Measurements from ENCODE around the gene DDX41.
"Not testable (repeated sequence)": the region's sequence is repeated elsewhere in the genome, so short reads cannot be mapped to it uniquely, and the experiment has no call there.

DDX41 gene

GRCh38 chr5:177490992-177491391 lies 25.8 kb downstream of the DDX41 start:
- Histone ChIP-seq H3K27me3 (ENCODE audit: insufficient read depth, insufficient read length) (no peaks in the 10 kb centered on the region), H3K9me3 (ENCODE audit: insufficient read depth, low read length) (no peaks in the 10 kb centered on the region), H3K9ac (ENCODE audit: insufficient read length, low read depth) (peak overlapping the region; percentile 51), H3K4me3 (ENCODE audit: insufficient read length, low read depth) (no peak overlapping the region), H3K4me1 (ENCODE audit: insufficient read depth, insufficient read length) (peaks cover 60% of the 10 kb centered on the region), H3K36me3 (ENCODE audit: insufficient read depth, insufficient read length, low read length) (peaks cover 92% of the 10 kb centered on the region)
- TF ChIP-seq YY1 (IDR thresholded peaks at IDR 0.05; ENCODE audit: insufficient read depth, insufficient read length) (no peak), ZNF274 (IDR thresholded peaks at IDR 0.05; ENCODE audit: low read depth, low read length) (no peak), SUZ12 (IDR thresholded peaks at IDR 0.05; ENCODE audit: extremely low read depth, insufficient read depth, insufficient read length) (no peak)
- DNase-seq (ENCODE audit: low read depth, low spot score), result no peak

DNA sequence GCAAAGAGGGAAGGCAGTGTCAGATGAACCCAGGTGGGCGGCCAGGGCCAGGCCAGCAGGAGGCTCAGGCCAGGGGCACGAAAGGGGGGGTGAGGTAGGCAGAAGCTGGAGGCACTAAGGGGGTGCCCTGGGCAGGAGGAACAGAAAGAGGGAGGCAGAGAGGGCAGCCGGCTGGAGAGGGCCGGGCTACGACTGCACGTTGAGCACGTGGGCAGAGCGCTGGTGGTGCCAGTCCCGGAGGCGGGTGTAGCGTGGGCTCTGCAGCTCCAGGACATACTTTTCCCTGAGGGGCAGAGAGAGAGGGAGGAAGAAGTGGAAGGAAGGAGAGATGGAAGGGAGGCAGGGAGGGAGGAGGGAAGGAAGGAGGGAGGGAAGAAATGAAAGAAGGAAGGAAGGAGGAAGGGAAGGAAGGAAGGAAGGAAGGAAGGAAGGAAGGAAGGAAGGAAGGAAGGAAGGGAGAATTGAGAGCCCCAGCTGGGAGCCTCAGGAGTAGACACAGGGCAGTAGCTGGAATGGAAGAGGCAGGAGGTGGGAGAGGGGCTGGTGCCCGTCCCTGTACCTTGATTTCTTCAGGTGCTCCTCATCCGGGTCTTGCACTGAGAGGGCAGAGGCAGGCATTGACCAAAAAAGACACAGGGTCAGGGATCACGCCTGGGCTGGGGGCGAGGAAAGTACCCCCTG lies 26.3 kb downstream of the DDX41 start:
- Histone ChIP-seq H3K4me3 (ENCODE audit: insufficient read length, low read depth) (no peak overlapping the region), H3K4me1 (ENCODE audit: insufficient read depth, insufficient read length) (peaks cover 55% of the 10 kb centered on the region), H3K27me3 (ENCODE audit: insufficient read depth, insufficient read length) (no peaks in the 10 kb centered on the region), H3K9ac (ENCODE audit: insufficient read length, low read depth) (peak overlapping the region; percentile 56), H3K9me3 (ENCODE audit: insufficient read depth, low read length) (no peaks in the 10 kb centered on the region), H3K36me3 (ENCODE audit: insufficient read depth, insufficient read length, low read length) (peaks cover 92% of the 10 kb centered on the region)
- TF ChIP-seq SUZ12 (IDR thresholded peaks at IDR 0.05; ENCODE audit: extremely low read depth, insufficient read depth, insufficient read length) (no peak), ZNF274 (IDR thresholded peaks at IDR 0.05; ENCODE audit: low read depth, low read length) (no peak), YY1 (IDR thresholded peaks at IDR 0.05; ENCODE audit: insufficient read depth, insufficient read length) (no peak)
- no peak for DNase-seq (ENCODE audit: low read depth, low spot score)

- H3K4me3 ChIP-seq (ENCODE audit: insufficient read length, low read depth), result no peak overlapping the region
- TF ChIP-seq ZNF274 (IDR thresholded peaks at IDR 0.05; ENCODE audit: low read depth, low read length), result no peak
- TF ChIP-seq YY1 (IDR thresholded peaks at IDR 0.05; ENCODE audit: insufficient read depth, insufficient read length), result no peak
- TF ChIP-seq SUZ12 (IDR thresholded peaks at IDR 0.05; ENCODE audit: extremely low read depth, insufficient read depth, insufficient read length), result no peak
- peak overlapping the region; percentile 56 for H3K9ac ChIP-seq (ENCODE audit: insufficient read length, low read depth)
- H3K27me3 ChIP-seq (ENCODE audit: insufficient read depth, insufficient read length), result no peaks in the 10 kb centered on the region
- H3K9me3 ChIP-seq (ENCODE audit: insufficient read depth, low read length), result no peaks in the 10 kb centered on the region
- peaks cover 96% of the 10 kb centered on the region for H3K36me3 ChIP-seq (ENCODE audit: insufficient read depth, insufficient read length, low read length)
- no peak for DNase-seq (ENCODE audit: low read depth, low spot score)
- H3K4me1 ChIP-seq (ENCODE audit: insufficient read depth, insufficient read length), result peaks cover 52% of the 10 kb centered on the region
Observed at GRCh38 chr5:177489119-177489716, 27.5 kb downstream of the DDX41 start.

DNA sequence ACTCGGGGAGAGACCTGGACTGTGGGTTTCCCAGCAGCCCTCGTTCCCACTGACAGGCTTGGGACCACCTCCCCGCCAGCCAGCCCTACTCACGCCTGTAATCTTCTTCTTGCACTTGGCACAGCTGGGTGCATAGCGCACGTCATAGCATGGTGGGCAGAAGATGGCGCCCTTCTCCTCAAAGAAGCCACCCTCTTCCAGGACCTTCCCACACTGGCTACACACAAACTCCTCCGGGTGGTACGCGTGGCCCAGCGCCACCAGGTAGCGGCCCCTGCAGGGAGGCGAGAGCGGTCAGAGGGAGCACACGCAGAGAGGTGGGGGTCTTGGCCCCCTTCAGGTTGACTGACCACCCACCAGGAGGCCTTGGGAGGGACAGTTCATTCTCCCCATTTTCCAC lies 28.8 kb downstream of the DDX41 start:
- no peaks in the 10 kb centered on the region for H3K27me3 ChIP-seq (ENCODE audit: insufficient read depth, insufficient read length)
- peaks cover 96% of the 10 kb centered on the region for H3K36me3 ChIP-seq (ENCODE audit: insufficient read depth, insufficient read length, low read length)
- peak overlapping the region; percentile 32 for H3K9ac ChIP-seq (ENCODE audit: insufficient read length, low read depth)
- no peak overlapping the region for H3K4me3 ChIP-seq (ENCODE audit: insufficient read length, low read depth)
- no peaks in the 10 kb centered on the region for H3K9me3 ChIP-seq (ENCODE audit: insufficient read depth, low read length)
- DNase-seq (ENCODE audit: low read depth, low spot score), result no peak
- H3K4me1 ChIP-seq (ENCODE audit: insufficient read depth, insufficient read length), result peaks cover 46% of the 10 kb centered on the region
- TF ChIP-seq YY1 (IDR thresholded peaks at IDR 0.05; ENCODE audit: insufficient read depth, insufficient read length) (no peak), SUZ12 (IDR thresholded peaks at IDR 0.05; ENCODE audit: extremely low read depth, insufficient read depth, insufficient read length) (no peak), ZNF274 (IDR thresholded peaks at IDR 0.05; ENCODE audit: low read depth, low read length) (no peak)

DNA sequence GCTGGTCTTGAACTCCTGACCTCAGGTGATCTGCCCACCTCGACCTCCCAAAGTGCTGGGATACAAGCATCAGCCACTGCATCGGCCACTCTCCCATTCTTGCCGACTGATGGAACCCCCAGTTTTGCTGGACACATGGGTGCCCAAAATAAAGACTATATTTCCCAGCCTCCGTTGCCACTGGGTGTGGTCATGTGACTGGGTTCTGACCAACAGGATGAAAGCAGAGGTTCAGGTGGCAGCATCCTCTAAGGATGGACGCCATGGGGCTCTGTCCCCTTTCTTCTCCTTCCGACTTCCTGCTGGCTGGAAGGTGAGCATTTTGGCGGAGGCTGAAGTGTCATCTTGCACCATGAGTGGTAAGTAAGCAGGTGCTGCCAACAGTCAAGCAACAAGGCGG lies 29.6 kb downstream of the DDX41 start:
- peaks cover 39% of the 10 kb centered on the region for H3K4me1 ChIP-seq (ENCODE audit: insufficient read depth, insufficient read length)
- H3K36me3 ChIP-seq (ENCODE audit: insufficient read depth, insufficient read length, low read length), result peaks cover 96% of the 10 kb centered on the region
- H3K4me3 ChIP-seq (ENCODE audit: insufficient read length, low read depth), result no peak overlapping the region
- no peaks in the 10 kb centered on the region for H3K27me3 ChIP-seq (ENCODE audit: insufficient read depth, insufficient read length)
- no peak for TF ChIP-seq SUZ12 (IDR thresholded peaks at IDR 0.05; ENCODE audit: extremely low read depth, insufficient read depth, insufficient read length)
- TF ChIP-seq YY1 (IDR thresholded peaks at IDR 0.05; ENCODE audit: insufficient read depth, insufficient read length), result no peak
- TF ChIP-seq ZNF274 (IDR thresholded peaks at IDR 0.05; ENCODE audit: low read depth, low read length), result no peak
- DNase-seq (ENCODE audit: low read depth, low spot score), result no peak
- H3K9me3 ChIP-seq (ENCODE audit: insufficient read depth, low read length), result no peaks in the 10 kb centered on the region
- H3K9ac ChIP-seq (ENCODE audit: insufficient read length, low read depth), result no peak overlapping the region

GRCh38 chr5:177486256-177486655 lies 30.5 kb downstream of the DDX41 start:
- Histone ChIP-seq H3K36me3 (ENCODE audit: insufficient read depth, insufficient read length, low read length) (peaks cover 98% of the 10 kb centered on the region), H3K9ac (ENCODE audit: insufficient read length, low read depth) (peak overlapping the region; percentile 3), H3K9me3 (ENCODE audit: insufficient read depth, low read length) (no peaks in the 10 kb centered on the region), H3K27me3 (ENCODE audit: insufficient read depth, insufficient read length) (no peaks in the 10 kb centered on the region), H3K4me3 (ENCODE audit: insufficient read length, low read depth) (no peak overlapping the region), H3K4me1 (ENCODE audit: insufficient read depth, insufficient read length) (peaks cover 35% of the 10 kb centered on the region)
- no peak for DNase-seq (ENCODE audit: low read depth, low spot score)
- TF ChIP-seq SUZ12 (IDR thresholded peaks at IDR 0.05; ENCODE audit: extremely low read depth, insufficient read depth, insufficient read length) (no peak), YY1 (IDR thresholded peaks at IDR 0.05; ENCODE audit: insufficient read depth, insufficient read length) (no peak), ZNF274 (IDR thresholded peaks at IDR 0.05; ENCODE audit: low read depth, low read length) (no peak)

GRCh38 chr5:177485753-177486152 lies 31.0 kb downstream of the DDX41 start:
- DNase-seq (ENCODE audit: low read depth, low spot score); H3K4me3 ChIP-seq (ENCODE audit: insufficient read length, low read depth); H3K9me3 ChIP-seq (ENCODE audit: insufficient read depth, low read length); H3K9ac ChIP-seq (ENCODE audit: insufficient read length, low read depth); H3K27me3 ChIP-seq (ENCODE audit: insufficient read depth, insufficient read length): not testable (repeated sequence)
- peaks cover 97% of the 10 kb centered on the region for H3K36me3 ChIP-seq (ENCODE audit: insufficient read depth, insufficient read length, low read length)
- H3K4me1 ChIP-seq (ENCODE audit: insufficient read depth, insufficient read length), result peaks cover 30% of the 10 kb centered on the region

All from NT2/D1 (cell line).